Right cardiac atrium (tissue), 5 donors: ENCODE results near the gene NBEAL1. TPM values are rescaled to one million over a fixed set of nuclear protein-coding genes. Genes with fewer than 3 reads are reported as not detected.
"Not testable (repeated sequence)": the region's sequence is repeated elsewhere in the genome, so short reads cannot be mapped to it uniquely, and the experiment has no call there.

ENCODE experiments used
- ATAC-seq, 2 donors: fragments of 200-7000 bp; cut with Tn5 transposase; one replicate each; pipeline versions ENCODE4 v1.8.0 to v1.9.1; 2020; ENCODE audit warnings: moderate library complexity in 2 of 2, mild to moderate bottlenecking in 1 of 2
- DNase-seq, 3 donors: peaks; one replicate each; pipeline ENCODE4 v3.0.0-alpha.2; 2020
- H3K27ac ChIP-seq: one replicate; pipeline ENCODE4 v1.5.1; 2013; ENCODE audit warnings: mild to moderate bottlenecking, low read length, control low read depth, moderate library complexity
- H3K27me3 ChIP-seq: one replicate; pipeline ENCODE4 v1.6.1; 2013; ENCODE audit not compliant: control insufficient read depth, insufficient read depth
- H3K4me1 ChIP-seq: one replicate; pipeline ENCODE4 v1.6.1; 2013; ENCODE audit warnings: low read length; ENCODE audit not compliant: control insufficient read depth, insufficient read depth
- H3K4me3 ChIP-seq: one replicate; pipeline ENCODE4 v1.5.1; 2013; ENCODE audit warnings: low read length, control low read depth
- H3K9me3 ChIP-seq: one replicate; pipeline ENCODE4 v1.6.1; 2013; ENCODE audit warnings: low read length; ENCODE audit not compliant: control insufficient read depth
- WGBS: extraction: QIAGEN DNeasy Blood & Tissue Kit; methylation state at CpG from one replicate; pipeline ENCODE4 v1.1.7; 2013; 5-methylcytosine and 5-hydroxymethylcytosine counted together
- intact Hi-C, 4 donors: fragments of 100-400 bp; cut with DNase I; formaldehyde crosslinking; loops; one replicate each; pipeline versions ENCODE4 v1.11.0 to v1.14.0; 2022 to 2023
- polyA plus RNA-seq: library from polyadenylated mRNA; stranded (reverse); fragments of 200-250 nt; gene quantifications from one replicate; pipeline ENCODE4 v1.2.3, GENCODE V29; 2013
- total RNA-seq, 4 donors: library from RNA; stranded (reverse); fragmentation: NEBNext Ultra II Directional; extraction: Animal tissue kit (Norgen Biotek cat#: 25700); gene quantifications; one replicate each; pipeline ENCODE4 v1.2.1, GENCODE V29; 2021
- donor health status: healthy with polysubstance abuse.
- donor health status: DM: no; HTN: yes; CAD: no.
- donor health status: DM: no; HTN: no; CAD: no.
- donor health status: DM: no; HTN: yes; CAD: no; lungs with severe emphysema.
- donor health status: DM: yes; HTN: yes; CAD: no.

NBEAL1 gene
- total and polyA plus RNA-seq, 5 donors = 3.5 to 25.0 (median 17.7) TPM

- Histone ChIP-seq H3K27ac (no peak overlapping the region), H3K9me3 (no peaks in the 10 kb centered on the region), H3K4me1 (no peaks in the 10 kb centered on the region), H3K4me3 (no peak overlapping the region), H3K27me3 (no peaks in the 10 kb centered on the region)
- DNase-seq = no peak
- 97% methylated on average over 2 of the region's 2 CpGs for WGBS
- ATAC-seq = no peak
- intact Hi-C loops = no loop called here
Measured at GRCh38 chr2:203112342-203112741, 97.7 kb downstream of the NBEAL1 start.

GRCh38 chr2:203115201-203115700 is 100.6 kb downstream of the NBEAL1 start:
- DNase-seq, ATAC-seq, intact Hi-C loops, H3K27me3 ChIP-seq, H3K9me3 ChIP-seq, H3K4me1 ChIP-seq, H3K27ac ChIP-seq, H3K4me3 ChIP-seq: not testable (repeated sequence)
- WGBS = 95% methylated on average over 7 of the region's 7 CpGs

DNA sequence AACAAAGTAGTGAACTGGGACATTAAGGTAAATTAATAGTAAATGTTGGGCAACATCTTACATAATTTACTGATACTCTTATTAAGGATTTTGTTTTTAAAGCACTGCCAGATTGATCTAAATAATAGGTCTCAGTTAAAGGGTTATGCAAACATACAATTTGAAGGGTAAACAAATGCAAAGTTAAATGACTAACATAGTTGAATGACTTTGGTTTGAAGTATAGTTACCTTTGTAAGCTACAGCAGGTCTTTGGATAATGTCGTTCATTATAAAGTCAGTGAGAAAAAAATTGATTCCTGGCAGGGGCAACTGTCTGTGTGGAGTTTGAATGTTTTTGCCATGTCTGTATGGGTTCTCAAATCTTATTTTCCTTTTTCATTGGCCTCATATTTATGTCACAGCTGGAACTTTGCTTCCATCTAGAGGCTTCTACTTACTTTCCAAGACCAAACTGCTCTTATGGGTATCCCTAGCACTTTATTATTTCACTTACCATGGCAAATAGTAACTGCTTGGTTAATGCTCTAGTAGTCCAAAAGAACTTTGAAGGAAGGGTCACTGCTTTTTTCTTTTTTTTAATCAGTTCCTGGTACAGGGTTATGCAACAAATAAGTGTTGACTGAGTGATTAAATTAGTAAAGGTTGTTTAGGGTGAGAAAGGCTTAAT is 107.8 kb downstream of the NBEAL1 start:
- intact Hi-C loops = no loop called here
- H3K4me3 ChIP-seq = no peak overlapping the region
- no peaks in the 10 kb centered on the region for H3K9me3 ChIP-seq
- no peaks in the 10 kb centered on the region for H3K27me3 ChIP-seq
- 72% methylated on average over 1 of the region's 1 CpG for WGBS
- H3K27ac ChIP-seq = no peak overlapping the region
- DNase-seq = no peak
- no peak for ATAC-seq
- H3K4me1 ChIP-seq = no peaks in the 10 kb centered on the region

DNA sequence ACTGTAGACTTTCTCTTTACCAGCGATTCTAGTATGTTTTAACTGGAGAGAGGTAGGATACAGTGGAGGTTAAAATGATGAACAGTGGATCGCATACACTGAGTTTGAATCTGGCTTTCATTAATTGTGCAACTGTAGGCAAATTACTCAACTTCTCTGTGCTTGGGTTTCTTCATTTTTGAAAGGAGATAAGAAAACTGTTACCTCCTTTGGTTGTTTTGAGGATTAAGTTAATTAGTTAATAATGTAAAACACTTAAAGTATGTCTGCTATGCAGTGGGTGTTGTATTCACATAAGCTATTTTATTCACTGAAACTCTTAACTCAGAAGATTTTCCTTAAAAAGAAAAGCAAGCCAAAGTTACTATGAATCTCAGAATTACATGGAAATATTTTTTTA is 112.3 kb downstream of the NBEAL1 start:
- ATAC-seq = no peak

DNA sequence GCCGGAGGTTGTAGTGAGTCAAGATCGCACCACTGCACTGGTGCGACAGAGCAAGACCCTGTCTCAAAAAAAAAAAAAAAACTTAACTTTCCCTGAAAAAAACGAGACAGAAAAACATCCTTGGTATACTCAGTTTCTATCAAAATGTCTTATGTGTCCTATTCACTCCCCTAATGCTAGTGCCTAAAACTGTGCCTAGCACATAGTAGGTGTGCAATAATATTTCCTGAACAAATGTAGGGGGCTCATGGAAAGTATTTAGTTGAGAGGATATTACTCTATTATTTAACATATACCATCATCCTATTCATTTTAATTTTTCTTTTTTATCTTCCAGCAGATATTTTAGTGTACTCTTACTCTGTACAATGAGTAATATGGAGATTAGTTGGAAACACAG is 120.4 kb downstream of the NBEAL1 start:
- Histone ChIP-seq H3K4me3 (no peak overlapping the region), H3K4me1 (no peaks in the 10 kb centered on the region), H3K9me3 (no peaks in the 10 kb centered on the region), H3K27ac (no peak overlapping the region), H3K27me3 (no peaks in the 10 kb centered on the region)
- 93% methylated on average over 4 of the region's 4 CpGs for WGBS
- no peak for DNase-seq
- intact Hi-C loops = no loop called here
- ATAC-seq = no peak

More for the DNA sequence above, 112.3 kb downstream of the NBEAL1 start:
- no peak for DNase-seq
- Histone ChIP-seq H3K4me3 (no peak overlapping the region), H3K4me1 (no peaks in the 10 kb centered on the region), H3K27ac (no peak overlapping the region), H3K27me3 (no peaks in the 10 kb centered on the region), H3K9me3 (no peaks in the 10 kb centered on the region)
- WGBS = 89% methylated on average over 2 of the region's 2 CpGs
- intact Hi-C loops = no loop called here

DNA sequence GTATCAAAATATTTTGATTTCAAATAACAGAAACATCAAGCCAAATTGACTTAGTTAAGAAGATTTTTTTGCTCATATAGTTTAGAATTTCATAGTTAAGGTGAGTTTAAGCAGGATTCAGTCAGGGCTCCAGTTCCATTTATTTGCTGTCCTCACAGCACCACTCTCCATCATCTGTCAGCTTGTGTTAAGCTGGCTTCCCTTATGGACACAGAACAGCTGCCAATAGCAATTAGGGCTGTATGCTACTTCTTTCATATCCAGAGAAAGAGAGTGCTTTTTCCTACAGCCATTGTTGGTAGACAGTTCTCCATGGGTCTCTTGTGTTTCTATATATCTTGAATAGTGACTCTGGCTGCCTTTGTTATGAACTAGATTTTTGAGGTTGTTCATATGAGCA is 128.7 kb downstream of the NBEAL1 start:
- no peak for ATAC-seq
- intact Hi-C loops = no loop called here
- no peak overlapping the region for H3K27ac ChIP-seq
- H3K27me3 ChIP-seq = no peaks in the 10 kb centered on the region
- no peak for DNase-seq
- no peaks in the 10 kb centered on the region for H3K9me3 ChIP-seq
- H3K4me3 ChIP-seq = no peak overlapping the region
- H3K4me1 ChIP-seq = no peaks in the 10 kb centered on the region

GRCh38 chr2:203149194-203149593 is 134.5 kb downstream of the NBEAL1 start:
- intact Hi-C loops = no loop called here
- Histone ChIP-seq H3K4me3 (no peak overlapping the region), H3K27me3 (no peaks in the 10 kb centered on the region), H3K27ac (no peak overlapping the region), H3K4me1 (no peaks in the 10 kb centered on the region), H3K9me3 (no peaks in the 10 kb centered on the region)
- ATAC-seq = no peak
- DNase-seq = no peak
- WGBS = 91% methylated on average over 1 of the region's 1 CpG

GRCh38 chr2:203155406-203155805 is 140.7 kb downstream of the NBEAL1 start:
- no peak overlapping the region for H3K4me3 ChIP-seq
- whole genome bisulfite sequencing = 80% methylated on average over 1 of the region's 1 CpG
- intact Hi-C loops = no loop called here
- DNase-seq (no peak), ATAC-seq (no peak)
- no peaks in the 10 kb centered on the region for H3K9me3 ChIP-seq
- no peak overlapping the region for H3K27ac ChIP-seq
- no peaks in the 10 kb centered on the region for H3K27me3 ChIP-seq
- H3K4me1 ChIP-seq = no peaks in the 10 kb centered on the region

DNA sequence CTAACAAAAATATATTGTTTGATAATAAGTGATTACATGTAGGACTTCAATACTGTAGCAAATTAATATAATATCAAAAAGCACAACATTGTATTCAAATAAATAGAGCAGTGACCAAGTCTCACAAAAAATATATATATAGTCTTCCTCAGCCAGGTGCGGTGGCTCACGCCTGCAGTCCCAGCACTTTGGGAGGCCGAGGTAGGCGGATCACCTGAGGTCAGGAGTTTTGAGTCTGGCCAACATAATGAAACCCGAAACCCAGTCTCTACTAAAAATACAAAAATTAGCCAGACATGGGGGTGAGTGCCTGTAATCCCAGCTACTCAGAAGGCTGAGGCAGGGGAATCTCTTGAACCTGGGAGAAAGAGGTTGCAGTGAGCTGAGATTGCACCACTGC is 148.0 kb downstream of the NBEAL1 start:
- H3K4me1 ChIP-seq, H3K27ac ChIP-seq, ATAC-seq, H3K4me3 ChIP-seq, H3K9me3 ChIP-seq, intact Hi-C loops, DNase-seq, H3K27me3 ChIP-seq: not testable (repeated sequence)
- WGBS = 96% methylated on average over 5 of the region's 5 CpGs

- no peaks in the 10 kb centered on the region for H3K9me3 ChIP-seq
- 97% methylated on average over 1 of the region's 1 CpG for WGBS
- no peak for DNase-seq
- no peak overlapping the region for H3K4me3 ChIP-seq
- intact Hi-C loops = no loop called here
- ATAC-seq = no peak
- H3K27me3 ChIP-seq = no peaks in the 10 kb centered on the region
- H3K4me1 ChIP-seq = no peaks in the 10 kb centered on the region
- no peak overlapping the region for H3K27ac ChIP-seq
Measured at GRCh38 chr2:203164311-203164935, 149.7 kb downstream of the NBEAL1 start.

- no peak overlapping the region for H3K27ac ChIP-seq
- ATAC-seq (no peak), DNase-seq (no peak)
- intact Hi-C loops = no loop called here
- H3K4me1 ChIP-seq = no peaks in the 10 kb centered on the region
- H3K9me3 ChIP-seq = no peaks in the 10 kb centered on the region
- H3K27me3 ChIP-seq = no peaks in the 10 kb centered on the region
- WGBS = 94% methylated on average over 5 of the region's 5 CpGs
- no peak overlapping the region for H3K4me3 ChIP-seq
Measured at GRCh38 chr2:203167751-203168150, 153.1 kb downstream of the NBEAL1 start.
